Measurements from ENCODE around the gene ZNF638. TPM values are rescaled to one million over a fixed set of nuclear protein-coding genes. Genes with fewer than 3 reads are reported as not detected.

ZNF638 gene
- total RNA-seq, 2 experiments from 2014 or later, result 81.1 to 86.0 TPM

- Mint-ChIP-seq H3K4me3 (no peak overlapping the region), H3K36me3 (ENCODE audit: low read depth) (peaks cover 65% of the 10 kb centered on the region), H3K27me3 (no peaks in the 10 kb centered on the region), H3K27ac (no peak overlapping the region), H3K9me3 (no peaks in the 10 kb centered on the region), H3K4me1 (ENCODE audit: low read depth) (no peaks in the 10 kb centered on the region)
- no peak for TF ChIP-seq CTCF (IDR thresholded peaks at IDR 0.05)
- DNase-seq (no peak), ATAC-seq (no peak)
- ChIA-PET CTCF (interaction anchor here (1.5 kb wide), 1 partner anchor 9 kb away, joined by 6 read pairs; no protein-coding TSS in a partner anchor), POLR2A (interaction anchor here (0.6 kb wide), 1 partner anchor 868 kb away, joined by 4 read pairs; no protein-coding TSS in a partner anchor)
- intact Hi-C loops (cut with micrococcal nuclease), result no loop called here
These were observed 53.4 kb downstream of the ZNF638 start for GRCh38 chr2:71385012-71385411.

- H3K27me3 Mint-ChIP-seq, result no peaks in the 10 kb centered on the region
- H3K27ac Mint-ChIP-seq, result no peak overlapping the region
These were observed 56.6 kb downstream of the ZNF638 start for GRCh38 chr2:71388214-71388613.

GRCh38 chr2:71389384-71390072 lies 57.9 kb downstream of the ZNF638 start:
- Mint-ChIP-seq H3K4me1 (ENCODE audit: low read depth) (no peaks in the 10 kb centered on the region), H3K4me3 (no peak overlapping the region), H3K9me3 (no peaks in the 10 kb centered on the region), H3K27ac (no peak overlapping the region), H3K36me3 (ENCODE audit: low read depth) (peaks cover 48% of the 10 kb centered on the region), H3K27me3 (no peaks in the 10 kb centered on the region)
- no peak for DNase-seq
- intact Hi-C loops (cut with micrococcal nuclease), result no loop called here
- TF ChIP-seq CTCF (IDR thresholded peaks at IDR 0.05), result no peak
- ATAC-seq, result no peak
- CTCF ChIA-PET, result no interaction called here
- POLR2A ChIA-PET, result no interaction called here

More at GRCh38 chr2:71388214-71388613, 56.6 kb downstream of the ZNF638 start:
- intact Hi-C loops (cut with micrococcal nuclease), result no loop called here
- peak; percentile 56 for ATAC-seq
- no peaks in the 10 kb centered on the region for H3K9me3 Mint-ChIP-seq
- ChIA-PET POLR2A (interaction anchor here (1.2 kb wide), 1 partner anchor 12 kb away, joined by 4 read pairs; no protein-coding TSS in a partner anchor), CTCF (interaction anchor here (1.3 kb wide), 1 partner anchor 288 kb away, joined by 3 read pairs; no protein-coding TSS in a partner anchor)
- H3K4me1 Mint-ChIP-seq (ENCODE audit: low read depth), result no peaks in the 10 kb centered on the region
- no peak for TF ChIP-seq CTCF (IDR thresholded peaks at IDR 0.05)
- DNase-seq, result peak; percentile 8
- peaks cover 50% of the 10 kb centered on the region for H3K36me3 Mint-ChIP-seq (ENCODE audit: low read depth)
- H3K4me3 Mint-ChIP-seq, result no peak overlapping the region

- peaks cover 55% of the 10 kb centered on the region for H3K36me3 Mint-ChIP-seq (ENCODE audit: low read depth)
- CTCF ChIA-PET, result no interaction called here
These were observed 61.6 kb downstream of the ZNF638 start for GRCh38 chr2:71393216-71393615.

More at GRCh38 chr2:71393216-71393615, 61.6 kb downstream of the ZNF638 start:
- POLR2A ChIA-PET, result no interaction called here
- no peak for DNase-seq
- intact Hi-C loops (cut with micrococcal nuclease), result no loop called here
- TF ChIP-seq CTCF (IDR thresholded peaks at IDR 0.05), result no peak
- H3K4me3 Mint-ChIP-seq, result no peak overlapping the region
- ATAC-seq, result no peak
- peaks cover 5% of the 10 kb centered on the region for H3K4me1 Mint-ChIP-seq (ENCODE audit: low read depth)
- H3K9me3 Mint-ChIP-seq, result no peaks in the 10 kb centered on the region
- no peaks in the 10 kb centered on the region for H3K27me3 Mint-ChIP-seq
- H3K27ac Mint-ChIP-seq, result no peak overlapping the region

All from activated CD8-positive, alpha-beta T cell treated with anti-CD3 and anti-CD28 coated beads for 36 hours (primary cell).